Measurements from ENCODE around the gene PRDX2. TPM values are rescaled to one million over a fixed set of nuclear protein-coding genes. Genes with fewer than 3 reads are reported as not detected.
A peak's percentile ranks its signal among the peaks of the same experiment; 100 is the strongest.

The PRDX2 gene
- total RNA-seq, 2 experiments from 2014 or later = 357 to 399 TPM

- no peaks in the 10 kb centered on the region for H3K9me2 ChIP-seq (ENCODE audit: insufficient read depth, low read length)
- TF ChIP-seq EZH2phosphoT487 (IDR thresholded peaks at IDR 0.05; ENCODE audit: borderline replicate concordance, low read depth, low read length) = no peak
- no peak for TF ChIP-seq CTCF (conservative IDR thresholded peaks at IDR 0.05; ENCODE audit: low read length)
- intact Hi-C loops (cut with micrococcal nuclease; ENCODE audit: unreplicated experiment) = loop anchor here (5.0 kb wide), 1 partner anchor 68 kb away; the partner anchor contains the start of gene TNPO2
- peaks cover 54% of the 10 kb centered on the region for H3K4me1 ChIP-seq (ENCODE audit: insufficient read depth, low read length, poor library complexity, severe bottlenecking)
- no peaks in the 10 kb centered on the region for H3K36me3 ChIP-seq (ENCODE audit: insufficient read depth, low read length)
- no peaks in the 10 kb centered on the region for H3K9me3 ChIP-seq (ENCODE audit: low read length)
- H4K20me1 ChIP-seq (ENCODE audit: insufficient read depth, low read length) = no peaks in the 10 kb centered on the region
- H3K27ac ChIP-seq (ENCODE audit: low read depth, low read length, poor library complexity, severe bottlenecking) = peak overlapping the region; percentile 77
- peak overlapping the region; percentile 35; the same call in 1 of the 2 replicates for H2AFZ ChIP-seq (ENCODE audit: low read length)
- CTCF ChIA-PET (ENCODE audit: unreplicated experiment) = interaction anchor here (0.6 kb wide), 1 partner anchor 9 kb away, joined by 3 read pairs; no protein-coding TSS in a partner anchor
- DNase-seq (ENCODE audit: low spot score) = peak; percentile 95
- POLR2A ChIA-PET = interaction anchor here (0.6 kb wide), 1 partner anchor 690 kb away, joined by 3 read pairs; no protein-coding TSS in a partner anchor
- H3K4me3 ChIP-seq (ENCODE audit: low read depth, low read length, poor library complexity, severe bottlenecking) = peak overlapping the region; percentile 84
- peaks cover 8% of the 10 kb centered on the region for H3K79me2 ChIP-seq (ENCODE audit: insufficient read depth, low read depth, low read length)
- peak overlapping the region; percentile 95 for H3K4me2 ChIP-seq (ENCODE audit: low read length)
- no TSS peak for BruUV-seq (replicated peaks)
These were observed 11.5 kb downstream of the PRDX2 start for GRCh38 chr19:12789904-12790619.

- POLR2A ChIA-PET = interaction anchor here (0.6 kb wide), 3 partner anchors 47 to 689 kb away, joined by 3 read pairs; no protein-coding TSS in a partner anchor
- Histone ChIP-seq H3K27ac (ENCODE audit: low read depth, low read length, poor library complexity, severe bottlenecking) (no peak overlapping the region), H3K9me2 (ENCODE audit: insufficient read depth, low read length) (no peaks in the 10 kb centered on the region), H3K9me3 (ENCODE audit: low read length) (no peaks in the 10 kb centered on the region), H2AFZ (ENCODE audit: low read length) (0 out of 2 replicates have a peak overlapping the region, but pooled peaks have one; percentile 35), H4K20me1 (ENCODE audit: insufficient read depth, low read length) (no peaks in the 10 kb centered on the region), H3K4me1 (ENCODE audit: insufficient read depth, low read length, poor library complexity, severe bottlenecking) (peaks cover 59% of the 10 kb centered on the region), H3K4me3 (ENCODE audit: low read depth, low read length, poor library complexity, severe bottlenecking) (peak overlapping the region; percentile 84), H3K4me2 (ENCODE audit: low read length) (peak overlapping the region; percentile 95), H3K79me2 (ENCODE audit: insufficient read depth, low read depth, low read length) (peaks cover 8% of the 10 kb centered on the region), H3K36me3 (ENCODE audit: insufficient read depth, low read length) (no peaks in the 10 kb centered on the region)
- intact Hi-C loops (cut with micrococcal nuclease; ENCODE audit: unreplicated experiment) = no loop called here
- CTCF ChIA-PET (ENCODE audit: unreplicated experiment) = interaction anchor here (0.6 kb wide), 1 partner anchor 10 kb away, joined by 3 read pairs; no protein-coding TSS in a partner anchor
- BruUV-seq (replicated peaks) = no TSS peak
- DNase-seq (ENCODE audit: low spot score) = no peak
- TF ChIP-seq EZH2phosphoT487 (IDR thresholded peaks at IDR 0.05; ENCODE audit: borderline replicate concordance, low read depth, low read length) = no peak
- no peak for TF ChIP-seq CTCF (conservative IDR thresholded peaks at IDR 0.05; ENCODE audit: low read length)
These were observed 12.3 kb downstream of the PRDX2 start for GRCh38 chr19:12789098-12789903.
